Activated B cell treated with CpG ODN at 0.5 μM for 24 hours (primary cell): Measurements from ENCODE around the gene SMIM35. TPM values are rescaled to one million over a fixed set of nuclear protein-coding genes. Genes with fewer than 3 reads are reported as not detected.

ENCODE experiments used
- ATAC-seq: fragments of 200-7000 bp; cut with Tn5 transposase; one replicate; pipeline ENCODE4 v1.10.0; 2021; ENCODE audit warnings: low read depth, mild to moderate bottlenecking, moderate library complexity
- CTCF ChIA-PET: fragments of 350-600 bp; sonication (Branson Sonifier 250); formaldehyde crosslinking; loops from one replicate; lab custom pipeline; 2021; ENCODE audit warnings: antibody characterized with exemption; lab: Charles Lee
- POLR2A ChIA-PET: fragments of 350-600 bp; sonication (Branson Sonifier 250); formaldehyde crosslinking; loops from one replicate; lab custom pipeline; 2021; ENCODE audit warnings: antibody characterized with exemption; lab: Charles Lee
- DNase-seq: peaks from one replicate; pipeline ENCODE4 v3.0.0; 2022
- H3K27ac Mint-ChIP-seq: one replicate; pipeline ENCODE4 v1.8.0; 2020; ENCODE audit warnings: mixed read lengths
- H3K27me3 Mint-ChIP-seq: one replicate; pipeline ENCODE4 v1.8.0; 2021; ENCODE audit warnings: mixed read lengths
- H3K36me3 Mint-ChIP-seq: one replicate; pipeline ENCODE4 v1.8.0; 2021; ENCODE audit warnings: low read depth, mixed read lengths
- H3K4me1 Mint-ChIP-seq: one replicate; pipeline ENCODE4 v1.8.0; 2021; ENCODE audit warnings: mixed read lengths
- H3K4me3 Mint-ChIP-seq: one replicate; pipeline ENCODE4 v1.8.0; 2020; ENCODE audit warnings: mild to moderate bottlenecking, mixed read lengths
- H3K9me3 Mint-ChIP-seq: one replicate; pipeline ENCODE4 v1.8.0; 2020; ENCODE audit warnings: mixed read lengths
- intact Hi-C: fragments of 100-400 bp; cut with micrococcal nuclease; formaldehyde crosslinking; loops from one replicate; pipeline ENCODE4 v1.15.1; 2024
- total RNA-seq: library from RNA; stranded (reverse); gene quantifications from 2 replicates; pipeline ENCODE4 v1.2.3, GENCODE V29; 2022
- TF ChIP-seq, protein P1 (sequence below): fragments of 200-600 bp; IDR thresholded peaks from one replicate; pipeline ENCODE4 v1.8.0; 2022; ENCODE audit warnings: antibody characterized with exemption, mild to moderate bottlenecking

The SMIM35 gene
- total RNA-seq, 1 donor from 2014 or later = 1.8 TPM

DNA sequence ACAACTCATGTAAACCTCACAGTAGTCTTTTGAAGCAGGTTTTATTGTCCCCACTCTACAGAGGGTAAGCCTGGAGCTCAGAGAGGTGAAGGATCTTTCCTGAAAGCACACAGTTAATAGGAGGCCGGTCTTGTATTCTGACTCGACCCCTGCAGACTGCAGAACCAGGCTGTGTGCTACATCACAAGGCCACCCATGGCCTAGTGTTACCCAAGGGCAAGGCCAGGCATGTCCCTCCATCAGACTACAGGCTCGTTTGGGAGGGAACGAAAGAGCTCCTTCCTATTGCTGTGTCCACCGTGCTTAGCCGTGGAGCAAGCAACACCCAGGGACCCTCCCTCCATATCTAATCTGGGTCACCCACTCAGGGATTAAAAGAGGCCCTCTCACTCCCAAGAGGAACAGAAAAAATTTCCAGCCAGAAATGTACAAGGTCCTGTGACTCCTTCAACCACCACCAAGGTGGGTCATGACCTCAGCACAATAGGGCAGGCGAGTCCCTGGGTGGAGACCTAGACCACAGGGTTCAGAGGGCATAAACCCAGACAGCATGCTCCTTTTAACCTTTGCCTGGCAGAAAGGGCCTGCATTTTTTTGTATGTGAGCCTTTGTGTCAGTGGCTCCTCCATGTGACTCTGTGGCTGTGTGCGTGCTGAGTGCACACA lies 6.3 kb upstream of the SMIM35 start:
- H3K4me3 Mint-ChIP-seq = no peak overlapping the region
- CTCF ChIA-PET = no interaction called here
- POLR2A ChIA-PET = no interaction called here
- DNase-seq (no peak), ATAC-seq (no peak)
- peaks cover 13% of the 10 kb centered on the region for H3K27me3 Mint-ChIP-seq
- H3K36me3 Mint-ChIP-seq = no peaks in the 10 kb centered on the region
- intact Hi-C loops = no loop called here
- no peak overlapping the region for H3K27ac Mint-ChIP-seq
- peaks cover 10% of the 10 kb centered on the region for H3K4me1 Mint-ChIP-seq
- TF ChIP-seq, protein P1, sequence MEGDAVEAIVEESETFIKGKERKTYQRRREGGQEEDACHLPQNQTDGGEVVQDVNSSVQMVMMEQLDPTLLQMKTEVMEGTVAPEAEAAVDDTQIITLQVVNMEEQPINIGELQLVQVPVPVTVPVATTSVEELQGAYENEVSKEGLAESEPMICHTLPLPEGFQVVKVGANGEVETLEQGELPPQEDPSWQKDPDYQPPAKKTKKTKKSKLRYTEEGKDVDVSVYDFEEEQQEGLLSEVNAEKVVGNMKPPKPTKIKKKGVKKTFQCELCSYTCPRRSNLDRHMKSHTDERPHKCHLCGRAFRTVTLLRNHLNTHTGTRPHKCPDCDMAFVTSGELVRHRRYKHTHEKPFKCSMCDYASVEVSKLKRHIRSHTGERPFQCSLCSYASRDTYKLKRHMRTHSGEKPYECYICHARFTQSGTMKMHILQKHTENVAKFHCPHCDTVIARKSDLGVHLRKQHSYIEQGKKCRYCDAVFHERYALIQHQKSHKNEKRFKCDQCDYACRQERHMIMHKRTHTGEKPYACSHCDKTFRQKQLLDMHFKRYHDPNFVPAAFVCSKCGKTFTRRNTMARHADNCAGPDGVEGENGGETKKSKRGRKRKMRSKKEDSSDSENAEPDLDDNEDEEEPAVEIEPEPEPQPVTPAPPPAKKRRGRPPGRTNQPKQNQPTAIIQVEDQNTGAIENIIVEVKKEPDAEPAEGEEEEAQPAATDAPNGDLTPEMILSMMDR = no peak
- peaks cover 1% of the 10 kb centered on the region for H3K9me3 Mint-ChIP-seq

DNA sequence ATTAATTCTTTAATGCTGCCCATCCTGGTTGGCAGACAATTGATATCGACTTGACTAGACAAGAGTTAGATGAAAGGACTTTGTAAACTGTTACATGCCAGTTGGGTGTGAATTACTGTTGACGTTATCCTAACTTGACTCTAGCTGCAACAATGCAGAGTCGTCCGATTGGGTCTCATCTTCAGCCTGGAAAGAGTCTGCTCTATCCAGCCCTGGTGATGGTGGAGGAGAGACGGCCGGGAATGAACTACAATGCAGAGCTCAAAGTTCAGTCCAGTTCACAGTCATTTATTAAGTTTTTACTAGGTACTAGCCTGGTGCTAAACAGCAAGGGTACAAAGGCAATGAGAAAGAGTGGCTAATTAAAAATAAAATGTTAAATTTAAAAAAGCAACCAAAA lies 4.9 kb upstream of the SMIM35 start:
- TF ChIP-seq, protein P1 = no peak
- ATAC-seq = no peak
- no peak overlapping the region for H3K27ac Mint-ChIP-seq
- intact Hi-C loops = no loop called here
- no peaks in the 10 kb centered on the region for H3K36me3 Mint-ChIP-seq
- H3K27me3 Mint-ChIP-seq = peaks cover 5% of the 10 kb centered on the region
- POLR2A ChIA-PET = no interaction called here
- DNase-seq = no peak
- H3K4me1 Mint-ChIP-seq = peaks cover 12% of the 10 kb centered on the region
- no peak overlapping the region for H3K4me3 Mint-ChIP-seq
- peaks cover 12% of the 10 kb centered on the region for H3K9me3 Mint-ChIP-seq
- CTCF ChIA-PET = no interaction called here

DNA sequence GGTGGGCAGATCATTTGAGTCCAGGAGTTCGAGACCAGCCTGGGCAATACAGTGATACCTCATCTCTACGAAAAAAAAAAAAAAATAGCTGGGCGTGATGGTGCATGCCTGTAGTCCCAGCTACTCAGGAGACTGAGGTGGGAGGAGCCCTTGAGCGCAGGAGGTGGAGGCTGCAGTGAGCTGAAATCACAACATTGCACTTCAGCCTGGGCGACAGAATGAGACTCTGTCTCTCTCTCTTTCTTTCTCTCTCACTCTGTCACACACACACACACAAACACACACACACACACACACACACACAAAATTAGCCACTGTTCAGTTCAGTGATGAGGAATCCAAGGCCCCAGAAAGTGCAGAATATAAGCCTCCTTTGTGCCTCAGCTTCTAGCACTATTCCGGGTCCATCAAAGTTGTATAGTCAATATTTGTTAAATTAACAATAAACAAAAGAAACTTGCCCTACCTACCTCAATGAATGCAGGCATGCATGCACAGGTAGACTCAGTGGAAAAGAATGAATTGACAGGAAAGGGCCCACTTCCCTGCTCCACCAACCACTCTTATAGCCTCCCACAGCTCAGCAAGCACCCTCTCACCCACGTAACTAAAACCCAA lies 3.9 kb upstream of the SMIM35 start:
- Mint-ChIP-seq H3K4me1 (peaks cover 12% of the 10 kb centered on the region), H3K27ac (no peak overlapping the region), H3K9me3 (peaks cover 12% of the 10 kb centered on the region), H3K4me3 (no peak overlapping the region), H3K36me3 (no peaks in the 10 kb centered on the region), H3K27me3 (peaks cover 5% of the 10 kb centered on the region)
- DNase-seq = no peak
- CTCF ChIA-PET = no interaction called here
- POLR2A ChIA-PET = no interaction called here
- TF ChIP-seq, protein P1 = no peak
- no peak for ATAC-seq
- intact Hi-C loops = no loop called here

DNA sequence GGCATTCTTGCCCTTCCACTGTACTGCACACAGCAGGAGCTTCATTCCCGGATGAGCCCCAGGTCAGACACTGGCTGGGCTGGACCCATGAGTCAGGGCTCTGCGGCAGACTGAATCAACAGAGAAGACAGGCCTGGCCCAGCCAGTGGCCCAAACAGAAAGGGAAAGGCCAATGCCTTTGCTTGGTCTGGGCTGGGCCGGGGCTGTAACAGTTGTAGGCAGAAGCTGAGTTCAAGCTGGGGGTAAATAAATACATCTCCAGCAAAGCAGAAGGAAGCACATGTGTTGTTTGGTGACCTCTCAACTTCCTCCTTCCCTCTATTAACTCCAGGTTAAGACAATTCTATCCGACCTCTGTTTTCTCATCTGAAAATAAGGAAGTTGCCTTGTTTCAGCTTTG lies 1.8 kb upstream of the SMIM35 start:
- Mint-ChIP-seq H3K27ac (no peak overlapping the region), H3K27me3 (peaks cover 5% of the 10 kb centered on the region), H3K4me1 (peaks cover 12% of the 10 kb centered on the region), H3K4me3 (no peak overlapping the region), H3K36me3 (no peaks in the 10 kb centered on the region), H3K9me3 (peaks cover 12% of the 10 kb centered on the region)
- intact Hi-C loops = no loop called here
- ChIA-PET POLR2A (interaction anchor here (0.6 kb wide), 1 partner anchor 402 kb away, joined by 5 read pairs; no protein-coding TSS in a partner anchor), CTCF (no interaction called here)
- TF ChIP-seq, protein P1 = no peak
- DNase-seq (no peak), ATAC-seq (no peak)

DNA sequence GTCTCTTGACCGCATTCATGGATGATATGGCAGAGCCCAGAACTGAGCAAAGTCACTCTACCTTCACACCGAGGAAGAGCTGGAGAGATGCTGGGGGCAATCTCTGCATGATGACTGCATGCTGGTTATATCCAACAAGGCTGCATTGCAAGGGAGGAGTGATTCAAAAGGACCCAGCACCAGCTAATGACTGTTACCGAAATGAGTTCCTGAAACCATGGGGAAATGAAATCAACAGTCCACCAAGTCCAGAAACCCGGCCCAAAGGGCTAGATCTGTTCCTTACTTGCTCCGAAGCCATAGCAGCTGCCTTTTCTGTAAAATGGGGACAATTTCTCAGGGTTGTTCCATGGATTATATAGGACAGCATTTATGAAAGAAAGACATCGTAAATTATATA lies 1.2 kb upstream of the SMIM35 start:
- Mint-ChIP-seq H3K4me3 (no peak overlapping the region), H3K9me3 (peaks cover 12% of the 10 kb centered on the region), H3K27ac (no peak overlapping the region), H3K4me1 (peaks cover 12% of the 10 kb centered on the region), H3K36me3 (no peaks in the 10 kb centered on the region), H3K27me3 (peaks cover 7% of the 10 kb centered on the region)
- ChIA-PET POLR2A (no interaction called here), CTCF (no interaction called here)
- DNase-seq (no peak), ATAC-seq (no peak)
- TF ChIP-seq, protein P1 = no peak
- intact Hi-C loops = no loop called here
